ENCODE data around the gene CT47A7.
"Not testable (repeated sequence)": the region's sequence is repeated elsewhere in the genome, so short reads cannot be mapped to it uniquely, and the experiment has no call there.

Gene CT47A7

DNA sequence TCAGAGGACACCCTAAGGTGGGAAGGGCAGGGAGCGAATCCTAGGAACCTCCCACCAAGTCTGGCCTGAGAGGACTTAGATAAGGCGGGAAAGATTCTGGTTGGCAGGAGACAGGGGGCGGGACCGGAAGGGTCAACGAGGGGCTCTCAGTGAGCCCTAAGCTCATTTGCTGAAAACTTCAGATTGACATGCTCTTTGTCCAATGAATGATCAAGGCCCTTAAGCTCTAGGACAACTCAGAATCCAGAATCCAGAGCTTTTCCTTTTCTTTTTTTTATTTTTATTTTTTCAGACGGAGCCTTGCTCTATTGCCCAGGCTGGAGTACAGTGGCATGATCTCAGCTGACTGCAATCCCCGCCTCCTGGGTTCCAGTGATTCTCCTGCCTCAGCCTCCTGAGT lies at the start of gene CT47A7:
TSS of gene CT47A7 (minus strand) at position 101 of the 400 bp plus-strand sequence. CDS start 255 bp downstream, outside the sequence.
- DNase-seq (ENCODE audit: low read depth), result not testable (repeated sequence)

GRCh38 chrX:121000589-121000988 lies 44.2 kb upstream of the CT47A7 start:
- no peak for DNase-seq (ENCODE audit: low read depth)

- no peak for DNase-seq (ENCODE audit: low read depth)
Measured at GRCh38 chrX:120999413-120999812, 43.0 kb upstream of the CT47A7 start.

GRCh38 chrX:120985660-120986059 lies 29.3 kb upstream of the CT47A7 start, which contains the start of gene CT47A1:
Gene CT47A1 (minus strand): TSS chrX:120985760. CDS start chrX:120985529, 231 bp downstream.
- DNase-seq (ENCODE audit: low read depth), result not testable (repeated sequence)

Measured in activated gamma-delta T cell treated with anti-CD3 and anti-CD28 coated beads, Interleukin-2, amount 50 U/mL, for 16 hours (primary cell).